Nephron progenitor cell (in vitro differentiated cells): ENCODE measurements around the gene CENPU.

Source experiments
- DNase-seq: peaks from one replicate; pipeline ENCODE4 v3.0.0; 2021
- H3K27ac Mint-ChIP-seq: 2 replicates; pipeline ENCODE4 v1.8.0; 2021; ENCODE audit warnings: mild to moderate bottlenecking, moderate library complexity, mixed read lengths
- H3K27me3 Mint-ChIP-seq: 2 replicates; pipeline ENCODE4 v1.8.0; 2021; ENCODE audit warnings: mild to moderate bottlenecking, low read depth, mixed read lengths; ENCODE audit not compliant: poor library complexity
- H3K36me3 Mint-ChIP-seq: 2 replicates; pipeline ENCODE4 v1.8.0; 2021; ENCODE audit warnings: low read depth, mixed read lengths
- H3K4me1 Mint-ChIP-seq: 2 replicates; pipeline ENCODE4 v1.8.0; 2021; ENCODE audit warnings: mixed read lengths
- H3K4me3 Mint-ChIP-seq: 2 replicates; pipeline ENCODE4 v1.8.0; 2021; ENCODE audit warnings: mild to moderate bottlenecking, moderate library complexity, mixed read lengths
- H3K9me3 Mint-ChIP-seq: 2 replicates; pipeline ENCODE4 v1.8.0; 2021; ENCODE audit warnings: mild to moderate bottlenecking, moderate library complexity, mixed read lengths
- CTCF ChIP-seq: fragments of 200-600 bp; sonication (generic); IDR thresholded peaks from 2 replicates; pipeline ENCODE4 v1.5.0; 2021; ENCODE audit warnings: antibody characterized with exemption

CENPU gene

GRCh38 chr4:184750926-184751584 lies 17.2 kb upstream of the CENPU start:
- no peak for TF ChIP-seq CTCF
- DNase-seq, result no peak
- H3K36me3 Mint-ChIP-seq, result no peaks in the 10 kb centered on the region
- H3K4me1 Mint-ChIP-seq, result peaks cover 28% of the 10 kb centered on the region
- no peaks in the 10 kb centered on the region for H3K9me3 Mint-ChIP-seq
- H3K27ac Mint-ChIP-seq, result peak overlapping the region; percentile 9
- H3K4me3 Mint-ChIP-seq, result no peak overlapping the region
- peaks cover 11% of the 10 kb centered on the region for H3K27me3 Mint-ChIP-seq

GRCh38 chr4:184748251-184748652 lies 14.4 kb upstream of the CENPU start:
- Mint-ChIP-seq H3K27ac (no peak overlapping the region), H3K9me3 (no peaks in the 10 kb centered on the region), H3K4me1 (peaks cover 32% of the 10 kb centered on the region), H3K4me3 (no peak overlapping the region), H3K36me3 (no peaks in the 10 kb centered on the region), H3K27me3 (peaks cover 7% of the 10 kb centered on the region)
- no peak for TF ChIP-seq CTCF
- no peak for DNase-seq

GRCh38 chr4:184747034-184747830 lies 13.3 kb upstream of the CENPU start:
- no peak overlapping the region for H3K4me3 Mint-ChIP-seq
- H3K4me1 Mint-ChIP-seq, result peaks cover 32% of the 10 kb centered on the region
- peaks cover 5% of the 10 kb centered on the region for H3K9me3 Mint-ChIP-seq
- H3K36me3 Mint-ChIP-seq, result no peaks in the 10 kb centered on the region
- no peak for TF ChIP-seq CTCF
- H3K27ac Mint-ChIP-seq, result no peak overlapping the region
- peaks cover 7% of the 10 kb centered on the region for H3K27me3 Mint-ChIP-seq
- no peak for DNase-seq

GRCh38 chr4:184745831-184746795 lies 12.2 kb upstream of the CENPU start:
- no peaks in the 10 kb centered on the region for H3K36me3 Mint-ChIP-seq
- H3K4me1 Mint-ChIP-seq, result peaks cover 26% of the 10 kb centered on the region
- H3K27ac Mint-ChIP-seq, result no peak overlapping the region
- H3K9me3 Mint-ChIP-seq, result peaks cover 14% of the 10 kb centered on the region
- peak; percentile 61 for DNase-seq
- no peak overlapping the region for H3K4me3 Mint-ChIP-seq
- peaks cover 7% of the 10 kb centered on the region for H3K27me3 Mint-ChIP-seq
- peak; percentile 73 for TF ChIP-seq CTCF

GRCh38 chr4:184744236-184744635 lies 10.3 kb upstream of the CENPU start:
- H3K9me3 Mint-ChIP-seq, result peaks cover 31% of the 10 kb centered on the region
- no peak for TF ChIP-seq CTCF
- peaks cover 17% of the 10 kb centered on the region for H3K4me1 Mint-ChIP-seq
- H3K27ac Mint-ChIP-seq, result no peak overlapping the region
- DNase-seq, result no peak
- no peaks in the 10 kb centered on the region for H3K36me3 Mint-ChIP-seq
- peaks cover 8% of the 10 kb centered on the region for H3K27me3 Mint-ChIP-seq
- no peak overlapping the region for H3K4me3 Mint-ChIP-seq
